Left lung (tissue), 14 donors: ENCODE results near the gene CMC2. TPM values are rescaled to one million over a fixed set of nuclear protein-coding genes. Genes with fewer than 3 reads are reported as not detected.
A peak's percentile ranks its signal among the peaks of the same experiment; 100 is the strongest.

Experiments
- ATAC-seq: fragments of 200-7000 bp; cut with Tn5 transposase; one replicate; pipeline ENCODE4 v1.9.1; 2020; ENCODE audit warnings: moderate library complexity
- DNase-seq, 4 donors: peaks; one replicate each; pipeline ENCODE4 v3.0.0-alpha.2; 2013 to 2020
- H3K27ac ChIP-seq, 2 donors: fragments of 200-600 bp; sonication (generic) in 1 of 2; one replicate each; pipeline versions ENCODE4 v1.5.0 to v1.8.0; 2020 to 2021
- H3K27me3 ChIP-seq, 2 donors: fragments of 200-600 bp; sonication (generic) in 1 of 2; one replicate each; pipeline versions ENCODE4 v1.5.0 to v1.8.0; 2020 to 2021
- H3K36me3 ChIP-seq, 2 donors: fragments of 200-600 bp; sonication (generic) in 1 of 2; one replicate each; pipeline versions ENCODE4 v1.5.0 to v1.8.0; 2020 to 2021
- H3K4me1 ChIP-seq, 2 donors: fragments of 200-600 bp; one replicate each; pipeline ENCODE4 v1.8.0; 2021
- H3K4me3 ChIP-seq, 2 donors: fragments of 200-600 bp; sonication (generic) in 1 of 2; one replicate each; pipeline versions ENCODE4 v1.5.0 to v1.8.0; 2020 to 2021; ENCODE audit warnings: mild to moderate bottlenecking in 1 of 2
- H3K9me3 ChIP-seq, 2 donors: fragments of 200-600 bp; sonication (generic) in 1 of 2; one replicate each; pipeline versions ENCODE4 v1.5.0 to v1.8.0; 2020 to 2021
- intact Hi-C, 2 donors: fragments of 100-400 bp; cut with DNase I; formaldehyde crosslinking; loops; one replicate each; pipeline versions ENCODE4 v1.11.2 to v1.14.2; 2022
- long read RNA-seq, 12 donors: library from polyadenylated mRNA in 2 of 12; unstranded in 2 of 12; transcript quantifications; one replicate each; pipeline ENCODE4 v2.0.0 and lab custom pipeline, GENCODE V29; 2019 to 2026
- polyA plus RNA-seq, 6 donors: library from polyadenylated mRNA; unstranded; fragments of 120-200 nt; gene quantifications; one replicate each; pipeline ENCODE4 v1.2.1, GENCODE V29; 2013; ENCODE audit not compliant: insufficient read length in 6 of 6
- total RNA-seq, 2 donors: library from RNA; stranded (reverse); fragmentation: NEBNext Ultra II Directional; extraction: Animal tissue kit (Norgen Biotek cat#: 25700); gene quantifications; one replicate each; pipeline ENCODE4 v1.2.1, GENCODE V29; 2021
- TF ChIP-seq, protein P1 (sequence below), 2 donors: fragments of 200-600 bp; sonication (generic) in 1 of 2; IDR thresholded peaks; one replicate each; pipeline versions ENCODE4 v1.5.0 to v1.8.0; 2021; ENCODE audit warnings: antibody characterized with exemption in 2 of 2
- donor health status: DM: no; HTN: yes; CAD: no.
- donor health status: DM: no; HTN: no; CAD: no.

The CMC2 gene
- total RNA-seq = 10 to 100 TPM; 46.2 to 52.1 TPM
- 10 to 100 TPM; 38.8 to 50.8 (median 41.8) TPM for polyA plus RNA-seq
- long read RNA-seq, donor 1, full-length matches to known transcripts = 30 of 37 reads
- long read RNA-seq, donor 1, partial matches to known transcripts = 0 of 37 reads
- long read RNA-seq, donor 1, other reads (novel, unspliced or antisense) = 7 of 37 reads
- long read RNA-seq, donor 2, full-length matches to known transcripts = 27 of 33 reads
- long read RNA-seq, donor 2, partial matches to known transcripts = 0 of 33 reads
- long read RNA-seq, donor 2, other reads (novel, unspliced or antisense) = 6 of 33 reads
- long read RNA-seq, donor 3, full-length matches to known transcripts = 34 of 39 reads
- long read RNA-seq, donor 3, partial matches to known transcripts = 0 of 39 reads
- long read RNA-seq, donor 3, other reads (novel, unspliced or antisense) = 5 of 39 reads
- long read RNA-seq, donor 4, full-length matches to known transcripts = 13 of 27 reads
- long read RNA-seq, donor 4, partial matches to known transcripts = 0 of 27 reads
- long read RNA-seq, donor 4, other reads (novel, unspliced or antisense) = 14 of 27 reads
- long read RNA-seq, donor 5, full-length matches to known transcripts = 24 of 31 reads
- long read RNA-seq, donor 5, partial matches to known transcripts = 0 of 31 reads
- long read RNA-seq, donor 5, other reads (novel, unspliced or antisense) = 7 of 31 reads
- long read RNA-seq, donor 6, full-length matches to known transcripts = 44 of 103 reads
- long read RNA-seq, donor 6, partial matches to known transcripts = 31 of 103 reads
- long read RNA-seq, donor 6, other reads (novel, unspliced or antisense) = 28 of 103 reads
- long read RNA-seq, donor 7, full-length matches to known transcripts = 22 of 22 reads
- long read RNA-seq, donor 7, partial matches to known transcripts = 0 of 22 reads
- long read RNA-seq, donor 7, other reads (novel, unspliced or antisense) = 0 of 22 reads
- long read RNA-seq, donor 8, full-length matches to known transcripts = 13 of 21 reads
- long read RNA-seq, donor 8, partial matches to known transcripts = 0 of 21 reads
- long read RNA-seq, donor 8, other reads (novel, unspliced or antisense) = 8 of 21 reads
- long read RNA-seq, donor 9 = 0 reads
- long read RNA-seq, donor 10, full-length matches to known transcripts = 15 of 22 reads
- long read RNA-seq, donor 10, partial matches to known transcripts = 0 of 22 reads
- long read RNA-seq, donor 10, other reads (novel, unspliced or antisense) = 7 of 22 reads
- long read RNA-seq, donor 11 = 0 reads
- long read RNA-seq, donor 12, full-length matches to known transcripts = 20 of 25 reads
- long read RNA-seq, donor 12, partial matches to known transcripts = 0 of 25 reads
- long read RNA-seq, donor 12, other reads (novel, unspliced or antisense) = 5 of 25 reads

DNA sequence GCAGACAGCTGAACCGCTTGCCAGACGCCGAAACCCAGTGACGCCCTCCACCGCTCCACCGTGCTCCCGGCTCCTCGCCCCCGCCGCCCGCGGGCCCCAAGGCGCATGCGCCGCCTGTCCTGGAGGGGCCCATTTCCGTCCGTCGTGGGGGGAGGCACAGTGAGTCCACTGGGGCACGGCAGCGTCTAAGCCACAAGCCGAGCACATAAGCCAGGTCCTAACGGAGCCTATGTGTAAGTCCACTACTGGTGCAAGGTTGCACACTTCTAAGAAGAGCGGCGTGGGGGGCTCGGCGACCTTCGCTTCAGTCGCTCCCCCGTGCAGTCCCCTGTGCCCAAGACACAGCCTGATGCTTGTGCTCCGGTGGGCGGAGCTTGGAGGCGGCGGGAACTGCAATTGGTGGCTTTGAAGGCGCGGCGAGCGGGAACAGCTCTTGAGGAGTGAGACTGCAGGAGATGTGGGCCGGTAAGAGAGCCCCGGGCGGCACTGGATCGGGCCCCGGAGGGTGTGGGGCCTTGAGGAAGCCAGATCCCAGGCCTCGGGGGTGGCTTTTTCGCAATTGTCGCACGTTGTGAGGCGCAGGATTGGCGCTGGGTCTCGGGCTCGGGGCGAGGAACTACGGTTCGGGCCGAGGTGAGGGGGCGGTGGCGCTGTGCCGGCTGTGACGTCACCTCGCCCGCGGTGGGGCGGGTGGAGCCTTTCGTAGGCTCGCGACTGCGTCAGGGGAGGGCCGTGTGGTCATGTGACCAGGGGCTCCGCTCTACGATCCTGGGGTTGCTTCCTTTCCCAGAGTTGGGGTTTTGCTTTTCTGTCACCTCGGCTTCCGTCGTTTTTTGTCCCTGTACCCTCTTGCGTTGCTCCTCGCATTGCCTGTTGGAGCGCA lies at the start of gene CMC2, which contains the start of gene CENPN:
Gene CMC2, minus strand, starts transcription at position 73 of the 883 bp plus-strand sequence. CDS start 9,491 bp downstream, outside the sequence.
Gene CENPN, plus strand, starts transcription at position 402 of the 883 bp plus-strand sequence. CDS start 4,726 bp downstream, outside the sequence.
- intact Hi-C loops = no loop called here
- Histone ChIP-seq H3K27ac (peak within 1 kb of the TSS; percentile 97), H3K4me1 (peaks cover 22 to 36% of the 10 kb centered on the region in 2 donors), H3K9me3 (no peaks in the 10 kb centered on the region), H3K36me3 (no peaks in the 10 kb centered on the region), H3K27me3 (no peaks in the 10 kb centered on the region), H3K4me3 (peak within 1 kb of the TSS; percentile 79 to 91)
- DNase-seq = peak; percentile 98 to 100 (median 99)
- TF ChIP-seq, protein P1, sequence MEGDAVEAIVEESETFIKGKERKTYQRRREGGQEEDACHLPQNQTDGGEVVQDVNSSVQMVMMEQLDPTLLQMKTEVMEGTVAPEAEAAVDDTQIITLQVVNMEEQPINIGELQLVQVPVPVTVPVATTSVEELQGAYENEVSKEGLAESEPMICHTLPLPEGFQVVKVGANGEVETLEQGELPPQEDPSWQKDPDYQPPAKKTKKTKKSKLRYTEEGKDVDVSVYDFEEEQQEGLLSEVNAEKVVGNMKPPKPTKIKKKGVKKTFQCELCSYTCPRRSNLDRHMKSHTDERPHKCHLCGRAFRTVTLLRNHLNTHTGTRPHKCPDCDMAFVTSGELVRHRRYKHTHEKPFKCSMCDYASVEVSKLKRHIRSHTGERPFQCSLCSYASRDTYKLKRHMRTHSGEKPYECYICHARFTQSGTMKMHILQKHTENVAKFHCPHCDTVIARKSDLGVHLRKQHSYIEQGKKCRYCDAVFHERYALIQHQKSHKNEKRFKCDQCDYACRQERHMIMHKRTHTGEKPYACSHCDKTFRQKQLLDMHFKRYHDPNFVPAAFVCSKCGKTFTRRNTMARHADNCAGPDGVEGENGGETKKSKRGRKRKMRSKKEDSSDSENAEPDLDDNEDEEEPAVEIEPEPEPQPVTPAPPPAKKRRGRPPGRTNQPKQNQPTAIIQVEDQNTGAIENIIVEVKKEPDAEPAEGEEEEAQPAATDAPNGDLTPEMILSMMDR (IDR thresholded peaks at IDR 0.05) = no peak
- peak; percentile 94 for ATAC-seq

DNA sequence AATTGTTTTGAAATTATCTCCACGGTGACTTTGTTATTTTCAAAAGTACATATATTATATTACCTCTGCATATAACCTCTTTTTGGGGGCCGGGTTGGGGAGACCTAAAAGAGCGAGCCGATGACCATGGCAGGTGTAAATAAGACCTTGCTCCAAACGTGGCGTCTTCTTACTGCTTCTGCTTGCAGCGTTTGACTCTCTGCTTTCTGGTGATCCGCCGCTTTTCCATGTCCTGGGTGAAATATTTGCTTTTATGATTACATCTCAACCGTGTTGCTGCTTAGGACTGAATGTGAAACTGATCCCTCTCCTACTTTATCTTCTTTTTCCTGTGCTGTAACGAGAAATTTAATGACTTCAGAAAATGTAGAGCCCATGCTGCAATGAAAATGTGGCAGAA lies 47.1 kb upstream of the CMC2 start:
- H3K36me3 ChIP-seq = no peaks in the 10 kb centered on the region
- intact Hi-C loops = no loop called here
- peaks cover 0 to 19% of the 10 kb centered on the region in 2 donors for H3K9me3 ChIP-seq
- H3K27ac ChIP-seq = no peak overlapping the region
- H3K4me3 ChIP-seq = no peak overlapping the region
- TF ChIP-seq, protein P1 (IDR thresholded peaks at IDR 0.05) = no peak
- DNase-seq = no peak
- no peaks in the 10 kb centered on the region for H3K4me1 ChIP-seq
- no peak for ATAC-seq
- no peaks in the 10 kb centered on the region for H3K27me3 ChIP-seq

DNA sequence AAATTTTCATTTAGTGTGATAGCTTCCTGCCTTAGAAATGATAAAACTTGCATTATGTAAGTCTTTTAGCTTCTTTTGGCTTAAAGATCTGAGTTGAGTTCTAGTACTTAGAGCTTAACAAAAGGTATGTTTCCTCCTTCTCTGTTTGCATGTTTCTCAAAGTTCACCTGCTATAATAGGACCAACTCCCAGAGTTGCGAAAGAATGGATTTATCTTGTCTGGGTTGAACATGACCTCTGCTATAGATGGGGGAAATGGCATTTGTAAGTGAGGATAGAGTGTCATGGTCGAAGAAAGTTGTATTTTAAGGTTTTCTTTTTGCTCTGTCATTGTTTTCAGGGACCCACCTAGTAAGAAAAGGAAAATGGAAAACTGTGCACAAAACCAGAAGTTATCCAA lies 36.1 kb upstream of the CMC2 start:
- peaks cover 0 to 1% of the 10 kb centered on the region in 2 donors for H3K9me3 ChIP-seq
- TF ChIP-seq, protein P1 (IDR thresholded peaks at IDR 0.05) = no peak
- ATAC-seq = no peak
- peaks cover 0 to 9% of the 10 kb centered on the region in 2 donors for H3K4me1 ChIP-seq
- H3K36me3 ChIP-seq = peaks cover 0 to 50% of the 10 kb centered on the region in 2 donors
- no peaks in the 10 kb centered on the region for H3K27me3 ChIP-seq
- intact Hi-C loops = no loop called here
- DNase-seq = no peak
- H3K4me3 ChIP-seq = no peak overlapping the region
- no peak overlapping the region for H3K27ac ChIP-seq

DNA sequence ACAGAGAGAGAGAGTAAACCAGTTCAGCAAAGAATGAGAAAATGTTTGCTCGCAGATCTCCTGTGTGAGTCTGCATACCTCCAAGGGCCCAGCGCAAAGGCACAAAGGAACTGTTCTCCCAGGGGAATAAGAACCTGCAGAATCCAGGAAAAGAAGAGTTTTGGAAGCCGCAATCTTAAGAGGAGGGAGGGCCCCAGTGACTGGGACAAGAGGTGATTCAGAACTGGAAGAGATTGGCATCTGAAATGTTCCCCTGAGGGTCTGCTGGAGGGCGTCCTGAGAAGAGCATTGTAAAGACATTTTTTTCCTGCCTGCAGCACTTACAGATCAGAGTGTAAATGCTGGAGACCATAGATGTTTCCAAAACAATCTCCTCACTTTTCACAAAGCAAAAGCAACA lies 35.0 kb upstream of the CMC2 start:
- ATAC-seq (no peak), DNase-seq (no peak)
- TF ChIP-seq, protein P1 (IDR thresholded peaks at IDR 0.05) = no peak
- Histone ChIP-seq H3K27me3 (no peaks in the 10 kb centered on the region), H3K27ac (no peak overlapping the region), H3K36me3 (peaks cover 0 to 50% of the 10 kb centered on the region in 2 donors), H3K4me1 (peaks cover 8 to 20% of the 10 kb centered on the region in 2 donors), H3K9me3 (no peaks in the 10 kb centered on the region), H3K4me3 (no peak overlapping the region)
- intact Hi-C loops = no loop called here
